Non-pigmented ciliary epithelial cell (primary cell): ENCODE measurements around the gene TMEM63C.

ENCODE experiments used
- DNase-seq: peaks from one replicate; pipeline ENCODE4 v3.0.0-alpha.2; 2010; ENCODE audit warnings: low read depth

Gene TMEM63C, protein sequence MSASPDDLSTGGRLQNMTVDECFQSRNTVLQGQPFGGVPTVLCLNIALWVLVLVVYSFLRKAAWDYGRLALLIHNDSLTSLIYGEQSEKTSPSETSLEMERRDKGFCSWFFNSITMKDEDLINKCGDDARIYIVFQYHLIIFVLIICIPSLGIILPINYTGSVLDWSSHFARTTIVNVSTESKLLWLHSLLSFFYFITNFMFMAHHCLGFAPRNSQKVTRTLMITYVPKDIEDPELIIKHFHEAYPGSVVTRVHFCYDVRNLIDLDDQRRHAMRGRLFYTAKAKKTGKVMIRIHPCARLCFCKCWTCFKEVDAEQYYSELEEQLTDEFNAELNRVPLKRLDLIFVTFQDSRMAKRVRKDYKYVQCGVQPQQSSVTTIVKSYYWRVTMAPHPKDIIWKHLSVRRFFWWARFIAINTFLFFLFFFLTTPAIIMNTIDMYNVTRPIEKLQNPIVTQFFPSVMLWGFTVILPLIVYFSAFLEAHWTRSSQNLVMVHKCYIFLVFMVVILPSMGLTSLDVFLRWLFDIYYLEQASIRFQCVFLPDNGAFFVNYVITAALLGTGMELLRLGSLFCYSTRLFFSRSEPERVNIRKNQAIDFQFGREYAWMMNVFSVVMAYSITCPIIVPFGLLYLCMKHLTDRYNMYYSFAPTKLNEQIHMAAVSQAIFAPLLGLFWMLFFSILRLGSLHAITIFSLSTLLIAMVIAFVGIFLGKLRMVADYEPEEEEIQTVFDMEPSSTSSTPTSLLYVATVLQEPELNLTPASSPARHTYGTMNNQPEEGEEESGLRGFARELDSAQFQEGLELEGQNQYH

DNA sequence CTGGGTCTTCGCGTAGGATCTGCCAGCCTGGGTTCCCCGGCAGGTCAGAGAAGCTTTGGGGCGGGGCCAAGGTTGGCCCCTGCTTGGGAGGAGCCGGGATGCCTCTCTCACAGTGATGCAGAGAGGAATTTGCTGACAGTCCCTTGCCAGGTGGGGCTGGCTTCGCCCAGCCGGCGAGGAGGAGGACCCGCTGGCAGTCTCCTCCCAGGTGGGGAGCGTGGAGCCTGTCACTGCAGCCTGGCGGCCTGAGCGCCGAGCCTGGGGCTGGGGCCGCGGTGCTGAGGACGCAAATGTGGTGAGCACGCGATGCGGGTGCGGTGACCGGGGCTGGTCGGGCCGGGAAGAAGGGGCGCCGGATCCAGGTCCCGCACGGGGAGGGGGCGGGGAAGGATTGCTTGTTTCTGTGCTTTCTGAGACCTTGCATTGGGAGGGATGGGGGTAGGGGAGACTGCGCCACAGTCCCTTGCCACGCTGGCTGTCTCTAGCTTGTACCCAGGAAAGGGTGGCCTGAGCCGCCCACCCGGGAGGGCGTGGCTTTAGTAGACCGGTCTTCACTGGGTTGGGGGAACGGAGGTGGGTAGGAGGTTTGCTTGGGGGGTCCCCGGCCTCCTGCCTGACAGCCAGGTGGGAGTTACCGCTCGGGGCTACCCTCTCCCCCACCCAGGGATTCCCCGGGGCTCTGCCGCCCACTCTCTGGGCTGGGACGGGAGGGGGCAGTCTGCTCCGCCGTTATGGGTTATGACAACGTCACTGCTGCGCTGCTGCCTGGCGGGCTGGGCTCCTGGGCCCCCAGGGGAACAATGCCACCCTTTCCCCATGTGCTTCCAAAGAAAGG is at the start of gene TMEM63C:
TMEM63C (plus strand) TSS at position 196 of the 835 bp plus-strand sequence. CDS start 37,016 bp downstream, outside the sequence.
- DNase-seq: no peak

DNA sequence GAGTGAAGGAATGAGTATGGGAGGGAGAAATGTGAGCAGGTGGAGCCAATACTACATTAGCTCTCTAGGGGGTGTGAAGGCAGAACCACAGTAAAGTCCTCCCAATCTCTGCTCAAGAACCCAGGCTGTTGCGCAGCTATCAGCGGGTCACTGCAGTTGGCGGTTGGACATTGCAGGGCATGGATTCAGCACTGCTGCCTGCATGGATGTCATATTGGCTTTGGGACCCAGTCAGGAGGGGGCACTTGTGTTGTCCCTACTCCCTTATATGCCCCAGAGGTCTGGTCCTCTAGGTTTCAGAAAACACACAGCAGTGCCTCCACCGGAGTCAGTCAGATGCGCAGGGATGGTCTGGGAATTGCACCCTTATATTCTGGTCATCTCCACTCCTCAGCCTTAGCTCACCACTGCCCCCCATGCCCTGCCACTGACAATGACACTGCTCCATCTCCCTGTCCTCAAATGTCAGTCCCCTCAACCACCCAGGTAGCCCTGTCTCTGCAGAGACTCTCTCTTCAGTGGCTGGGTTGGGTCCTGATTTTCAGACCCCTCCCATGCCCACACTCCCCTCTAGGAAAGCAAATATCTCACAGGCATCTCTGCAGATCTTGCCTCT is 49.6 kb upstream of the TMEM63C start:
- DNase-seq: no peak

DNA sequence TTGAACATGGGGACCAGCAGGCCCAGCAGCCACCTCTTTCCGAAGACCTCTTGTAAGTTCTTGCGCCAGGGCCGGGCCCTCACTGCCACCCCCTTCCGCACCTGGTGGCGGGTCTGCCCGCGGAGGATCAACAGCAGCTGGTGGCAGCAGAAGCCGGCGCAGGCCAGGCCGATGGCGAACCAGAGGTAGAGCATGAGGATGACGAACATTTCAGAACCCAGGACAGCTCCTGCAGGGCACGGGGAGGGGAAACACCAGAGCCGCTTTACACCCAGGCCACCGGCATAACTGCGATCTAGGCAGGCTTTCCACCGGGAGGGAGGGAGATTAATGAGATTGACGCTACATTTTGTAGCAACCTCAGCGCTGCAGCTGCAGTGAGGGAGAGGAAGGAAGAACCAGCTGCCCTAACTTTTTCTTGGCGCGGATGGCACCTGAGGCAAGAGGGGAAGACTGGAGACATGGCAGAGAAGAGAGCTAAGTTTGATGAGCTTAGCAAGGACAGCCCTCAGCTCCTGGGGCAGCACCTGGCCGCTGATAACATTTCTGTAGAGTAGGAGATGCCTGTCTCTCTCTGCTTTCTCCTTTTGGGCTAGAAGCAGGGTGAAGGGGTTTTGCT is 47.8 kb upstream of the TMEM63C start:
- DNase-seq: no peak

DNA sequence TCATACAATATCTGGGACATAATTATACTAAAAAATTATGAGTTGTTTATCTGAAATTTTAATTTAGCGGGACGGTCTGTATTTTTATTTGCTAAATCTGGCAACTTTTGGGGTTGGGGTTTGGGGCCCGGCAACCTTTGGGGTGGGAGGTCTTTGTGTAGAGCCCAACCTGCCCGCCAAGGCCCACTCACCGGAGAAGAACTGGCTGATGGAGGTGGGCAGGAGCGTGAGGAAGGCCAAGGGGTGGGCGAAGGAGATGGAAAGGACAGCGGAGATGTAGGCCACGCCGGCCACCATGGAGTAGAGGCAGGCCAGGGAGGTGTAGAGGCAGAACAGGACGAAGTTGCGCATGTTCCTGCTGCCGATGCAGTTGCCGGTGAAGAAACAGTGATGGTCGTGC is 42.6 kb upstream of the TMEM63C start:
- no peak for DNase-seq

DNA sequence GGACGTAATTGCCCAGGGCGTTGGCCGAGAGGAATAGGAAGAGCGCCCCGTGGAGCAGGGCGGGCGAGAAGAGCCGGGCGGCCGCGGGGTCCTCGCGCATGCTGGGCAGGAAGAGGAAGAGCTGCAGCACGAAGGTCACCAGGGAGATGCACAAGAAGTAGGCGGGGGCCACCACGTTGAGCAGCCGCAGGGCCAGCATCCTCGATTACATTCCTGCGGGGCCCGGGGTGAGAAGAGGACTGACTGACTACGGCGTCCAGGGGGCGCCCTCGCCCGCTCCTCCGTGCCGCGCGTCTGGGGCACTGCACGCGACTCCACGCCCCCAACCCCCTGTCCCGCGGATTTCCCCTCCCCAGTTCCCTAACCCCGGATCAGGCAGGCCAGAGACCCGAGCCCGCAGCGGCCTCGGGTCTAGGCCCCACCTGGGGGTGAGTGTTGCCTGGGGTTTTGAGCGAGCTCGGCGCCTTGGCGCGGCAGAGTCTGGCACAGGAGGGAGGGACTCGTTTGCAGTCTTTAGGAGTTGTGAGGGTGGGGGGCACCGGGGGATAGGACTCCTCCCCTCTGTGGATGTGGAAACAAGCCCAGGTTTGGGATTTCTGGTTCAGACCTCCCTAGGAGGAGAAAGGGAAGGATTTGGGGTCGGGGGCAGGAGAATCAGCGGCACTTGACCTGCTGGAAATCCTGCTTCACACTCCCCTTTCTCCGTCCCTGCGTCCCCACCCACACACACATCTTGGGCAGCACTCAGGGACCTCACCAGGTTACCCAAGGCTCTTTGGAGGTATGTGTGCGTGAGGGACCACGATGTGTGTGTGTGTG is 41.8 kb upstream of the TMEM63C start:
- no peak for DNase-seq

DNA sequence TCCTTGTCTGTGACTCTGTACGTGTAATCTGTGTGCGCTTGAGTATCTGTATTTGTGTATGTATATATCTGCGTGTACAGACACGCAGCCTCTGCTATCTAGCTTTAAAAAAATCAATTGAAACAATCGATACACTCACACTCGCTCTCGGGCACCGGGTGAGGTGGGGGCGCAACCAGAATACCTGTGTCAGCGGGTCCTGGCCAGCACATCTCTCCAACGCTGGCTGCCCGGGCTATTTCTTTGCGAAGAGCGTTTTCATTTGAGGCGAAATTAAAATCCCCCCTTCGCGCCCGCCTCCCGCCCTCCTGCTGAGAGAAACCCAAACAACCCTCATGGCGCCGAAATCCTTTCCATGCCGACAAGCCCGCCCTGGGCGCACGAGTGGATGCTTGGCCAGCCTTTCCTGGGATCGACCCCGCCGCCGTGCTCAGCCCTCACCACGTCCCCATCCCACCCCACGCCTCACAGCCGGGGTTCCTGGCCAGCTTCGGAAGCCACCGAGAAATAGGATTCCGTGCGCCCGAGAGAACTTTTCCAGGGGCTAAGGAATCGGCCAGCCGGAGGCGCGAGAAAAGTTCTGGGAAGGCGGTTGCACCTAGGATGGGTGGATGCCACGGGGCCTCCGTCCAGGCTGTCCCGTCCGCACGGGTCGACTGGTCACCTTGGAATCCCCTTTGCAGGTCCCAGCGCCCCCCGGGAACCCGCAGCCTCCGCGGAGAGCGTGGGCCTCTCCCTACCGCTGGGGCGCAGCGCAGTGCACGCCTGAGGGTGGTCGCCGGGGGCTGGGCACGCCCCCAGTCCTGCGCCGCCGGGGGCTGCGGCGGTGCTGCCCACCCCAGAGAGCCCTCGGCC is 41.0 kb upstream of the TMEM63C start:
- no peak for DNase-seq

DNA sequence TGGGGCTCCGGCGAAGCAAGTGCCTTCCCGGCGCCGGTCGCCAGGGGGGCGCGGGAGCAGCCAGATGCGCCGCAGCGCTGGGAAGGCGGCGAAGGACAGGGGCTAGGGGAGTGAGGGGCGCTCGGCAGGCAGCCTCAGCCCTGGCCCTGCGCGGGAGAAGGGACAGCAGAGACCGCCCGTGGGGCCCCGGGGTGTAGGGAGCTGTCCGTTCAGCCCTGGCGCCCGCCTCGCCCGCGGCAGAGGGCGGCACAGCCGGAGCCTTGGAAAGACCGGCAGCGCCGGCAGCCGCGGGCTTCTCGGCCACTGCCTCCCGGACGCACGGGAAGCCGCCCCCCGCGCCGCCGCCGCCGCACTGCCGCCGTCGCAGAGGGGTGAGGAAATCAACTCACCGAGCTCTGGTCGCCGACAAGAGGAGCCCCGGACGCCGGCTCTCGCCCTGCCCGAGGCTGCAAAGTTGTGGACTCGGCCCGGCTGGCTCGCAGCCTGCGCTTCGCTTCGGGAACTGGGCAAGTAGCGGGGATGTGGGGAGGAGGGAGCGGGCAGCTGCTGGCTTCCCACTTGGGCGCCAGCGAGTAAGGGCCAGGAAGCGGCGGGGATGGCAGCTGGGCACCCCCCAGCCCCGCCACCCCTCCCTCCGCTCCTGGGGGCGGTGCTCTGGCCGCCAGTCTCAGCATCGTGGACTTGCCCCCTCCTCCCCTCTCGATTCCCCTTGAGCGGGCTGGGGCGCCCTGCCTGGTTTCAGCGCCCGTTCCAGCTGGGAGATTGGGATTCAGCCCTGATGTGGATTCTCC is 40.2 kb upstream of the TMEM63C start, which contains the start of gene ZDHHC22:
ZDHHC22 (minus strand) TSS at position 578 of the 791 bp plus-strand sequence. CDS start 2,053 bp downstream, outside the sequence.
- DNase-seq: no peak

DNA sequence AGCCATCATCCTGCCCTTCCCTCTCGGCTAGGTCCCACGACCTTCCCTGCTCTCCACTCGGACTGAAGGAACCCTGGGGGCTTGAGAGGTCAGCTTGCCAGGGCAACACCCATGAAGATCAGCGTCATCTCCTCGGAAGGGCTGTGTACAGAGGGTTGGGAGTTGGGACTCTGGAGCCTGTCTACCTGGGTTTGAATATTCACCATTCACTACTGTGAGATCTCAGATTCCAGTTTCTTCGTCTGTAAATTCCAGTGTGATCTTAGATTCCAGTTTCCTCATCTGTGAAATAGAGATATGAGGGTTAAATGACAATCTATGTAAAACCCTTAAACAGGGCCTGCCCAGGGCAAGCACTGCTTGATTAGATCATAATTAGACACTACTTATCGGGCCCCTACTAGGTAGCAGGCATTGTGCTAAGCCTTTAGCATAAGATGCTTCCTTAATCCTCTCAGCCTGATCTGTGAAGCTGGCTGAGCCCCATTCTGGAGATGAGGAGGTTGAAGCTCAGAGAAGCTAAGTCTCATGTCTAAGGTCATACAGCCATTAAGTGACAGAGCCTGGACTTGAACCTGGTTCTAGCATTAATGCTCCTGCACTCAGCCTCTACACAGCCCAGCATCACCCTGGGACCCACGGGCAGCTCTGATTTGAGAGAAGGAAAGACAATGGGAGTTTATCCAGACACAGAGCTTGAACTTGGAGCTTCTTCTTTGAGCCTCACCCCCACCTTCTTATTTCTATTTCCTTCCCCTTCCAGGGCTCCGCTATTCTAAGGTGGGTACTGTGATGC is 39.4 kb upstream of the TMEM63C start:
- DNase-seq: no peak

DNA sequence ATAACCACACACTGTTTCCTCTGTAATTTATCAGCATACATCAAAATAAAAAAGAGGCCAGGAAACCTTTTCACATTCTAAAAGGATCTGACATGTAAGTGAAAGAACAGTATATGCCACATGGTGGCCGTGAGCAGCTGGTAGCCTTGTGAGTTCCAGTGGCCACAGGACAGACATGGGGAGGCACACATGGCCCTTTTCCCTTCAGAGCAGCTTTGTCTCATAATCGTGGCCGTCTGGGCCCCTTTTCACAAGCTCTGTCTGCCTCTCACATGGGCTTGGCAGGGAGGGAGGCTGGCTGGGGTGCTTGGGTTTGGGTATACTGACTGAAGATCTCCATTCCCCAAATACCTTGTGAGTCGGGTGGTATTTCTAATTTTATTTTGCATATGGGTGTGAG is 38.5 kb upstream of the TMEM63C start:
- DNase-seq: no peak

DNA sequence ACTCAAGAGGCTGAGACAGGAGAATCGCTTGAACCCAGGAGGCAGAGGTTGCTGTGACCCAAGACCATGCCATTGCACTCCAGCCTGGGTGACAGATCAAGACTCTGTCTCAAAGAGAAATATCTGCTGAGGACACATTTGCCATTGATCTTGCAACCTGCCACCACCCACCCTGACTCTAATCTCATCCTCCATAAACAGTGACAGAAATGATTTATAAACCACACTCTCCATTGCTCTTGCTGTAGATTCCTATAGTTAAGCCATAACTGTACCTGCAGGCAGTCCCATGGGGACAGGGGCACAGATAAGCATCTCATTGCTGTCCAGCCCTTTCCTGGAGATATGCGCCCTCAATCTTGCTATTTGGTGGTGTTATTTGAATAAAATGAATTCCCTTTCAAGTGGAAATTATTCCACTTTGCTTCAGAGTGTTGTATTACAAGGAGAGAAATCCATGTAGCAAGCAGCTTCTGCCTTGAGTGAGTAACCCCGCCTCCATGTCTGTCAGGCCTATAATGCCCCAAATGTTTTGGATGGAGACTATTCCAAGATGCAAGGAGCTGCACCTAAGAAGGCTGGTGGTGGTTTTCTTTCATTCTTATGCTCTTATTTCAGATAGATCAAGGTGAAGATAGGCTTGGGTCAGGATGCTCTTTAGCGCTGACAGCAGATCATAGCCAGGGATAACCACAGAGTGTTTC is 37.0 kb upstream of the TMEM63C start:
- no peak for DNase-seq

DNA sequence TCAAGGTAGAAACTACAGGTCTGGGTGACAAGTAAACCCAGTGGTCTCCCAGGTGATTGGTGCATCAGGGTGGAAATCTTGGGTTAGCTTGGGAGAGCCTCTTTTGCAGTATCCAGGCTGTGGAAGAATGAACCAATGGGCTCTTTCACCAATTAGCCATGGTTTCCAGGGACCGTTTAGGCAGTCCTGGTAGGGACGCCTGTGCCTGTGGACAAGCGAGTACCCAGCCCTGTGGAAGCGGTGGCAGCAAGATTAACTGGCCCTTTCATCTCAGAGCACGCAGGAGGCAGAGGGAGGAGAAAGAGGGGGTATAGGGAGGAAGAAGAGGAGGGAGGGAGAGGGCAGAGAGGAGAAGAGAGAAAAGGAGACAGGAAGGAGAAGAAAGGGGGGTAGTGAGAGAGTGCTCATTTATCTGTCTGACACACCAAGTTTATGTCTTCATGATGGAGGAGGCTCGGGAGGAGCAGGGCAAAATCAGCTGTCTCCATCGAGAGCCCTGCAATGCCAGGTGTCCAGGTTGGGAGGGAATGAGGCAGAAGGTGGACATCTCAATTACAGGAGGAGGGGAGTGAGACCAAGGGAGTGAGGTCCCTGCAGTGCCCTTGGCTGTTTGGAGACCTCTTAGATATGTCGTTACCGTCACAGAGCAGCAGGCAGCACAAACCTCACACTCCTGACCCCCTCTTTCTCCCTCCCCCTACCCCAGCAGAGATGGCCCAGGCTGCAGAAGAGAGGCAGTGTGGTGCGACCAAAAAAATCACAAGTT is 35.4 kb upstream of the TMEM63C start:
- no peak for DNase-seq

DNA sequence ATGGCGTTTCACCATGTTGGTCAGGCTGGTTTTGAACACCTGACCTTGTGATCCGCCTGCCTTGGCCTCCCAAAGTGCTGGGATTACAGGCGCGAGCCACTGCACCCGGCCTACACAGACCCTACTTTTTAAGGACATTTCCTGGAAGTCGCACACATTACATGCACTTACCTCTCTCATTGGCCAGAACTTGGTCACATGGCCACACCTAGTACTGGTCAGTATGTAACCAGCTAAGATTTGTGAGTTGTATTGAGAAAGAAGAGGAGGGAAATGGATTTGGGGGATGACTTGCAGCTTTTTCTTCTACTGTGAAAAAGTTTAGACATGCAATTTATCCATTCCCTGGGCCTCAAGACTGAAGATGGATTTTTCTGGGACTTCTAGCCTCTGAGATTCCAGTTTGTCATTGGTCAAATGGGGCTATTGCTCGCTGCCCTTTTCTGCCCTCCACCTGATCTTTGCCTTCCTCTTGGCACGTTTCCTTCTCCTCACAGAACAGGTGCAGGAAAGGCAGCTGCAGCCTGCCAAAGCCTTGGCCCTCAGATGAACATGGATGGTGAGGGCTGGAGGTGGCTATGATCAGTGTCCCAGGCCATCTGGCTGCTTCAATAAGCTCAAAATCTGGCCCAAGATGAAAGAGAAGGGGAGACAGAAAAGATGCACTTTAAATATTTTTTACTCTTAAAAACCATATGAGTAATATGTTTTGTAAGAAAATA is 32.9 kb upstream of the TMEM63C start:
- DNase-seq: no peak

DNA sequence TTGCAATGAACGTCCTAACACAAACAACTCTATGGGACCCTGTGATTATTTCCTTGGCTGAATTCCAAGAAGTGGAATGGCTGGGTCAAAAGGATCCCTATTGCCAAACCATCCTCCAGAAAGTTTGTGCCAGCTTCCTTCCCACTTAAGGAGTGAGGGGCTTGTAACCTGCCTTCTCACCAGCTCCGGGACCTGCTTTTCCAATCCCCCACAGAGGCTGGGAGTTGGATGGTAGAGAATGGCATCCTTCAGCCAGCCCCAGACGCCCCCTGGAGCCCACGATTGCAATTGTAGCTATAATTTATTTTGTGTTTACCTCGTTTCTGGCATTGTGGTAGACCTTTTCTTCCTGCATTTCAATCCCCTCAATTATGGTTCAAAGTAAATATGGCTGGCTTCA is 30.4 kb upstream of the TMEM63C start:
- no peak for DNase-seq

DNA sequence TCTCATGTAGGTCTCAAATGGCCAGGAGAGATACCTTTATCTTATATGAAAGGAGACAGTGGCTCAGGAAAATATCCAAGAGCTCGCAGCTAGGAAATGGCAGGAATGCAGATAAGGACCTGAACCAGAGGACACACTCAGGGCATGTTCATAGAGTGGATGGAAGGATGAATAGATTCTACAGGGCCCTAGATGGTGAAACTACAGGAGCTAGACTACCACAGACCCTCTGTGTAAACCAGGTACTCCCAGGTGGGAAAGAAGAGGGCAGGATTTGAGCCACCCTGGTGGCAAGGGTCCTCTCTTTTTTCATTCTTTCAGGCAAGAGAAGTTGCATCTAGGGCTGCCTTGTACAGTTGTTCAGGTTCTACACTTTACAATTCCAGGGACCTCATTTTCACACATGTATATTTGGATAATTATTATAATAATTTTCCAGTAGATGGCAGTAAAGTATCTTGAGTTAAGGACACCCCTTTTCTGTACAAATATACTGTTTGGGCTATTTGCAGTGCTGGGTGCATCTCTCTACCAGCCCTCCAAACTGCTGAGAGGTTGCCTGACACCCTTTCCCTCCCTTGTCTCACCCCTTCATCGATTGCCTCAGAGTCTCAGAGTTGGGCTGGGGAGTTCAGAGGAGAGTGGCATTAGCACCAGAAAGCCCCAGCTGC is 29.5 kb upstream of the TMEM63C start:
- no peak for DNase-seq

DNA sequence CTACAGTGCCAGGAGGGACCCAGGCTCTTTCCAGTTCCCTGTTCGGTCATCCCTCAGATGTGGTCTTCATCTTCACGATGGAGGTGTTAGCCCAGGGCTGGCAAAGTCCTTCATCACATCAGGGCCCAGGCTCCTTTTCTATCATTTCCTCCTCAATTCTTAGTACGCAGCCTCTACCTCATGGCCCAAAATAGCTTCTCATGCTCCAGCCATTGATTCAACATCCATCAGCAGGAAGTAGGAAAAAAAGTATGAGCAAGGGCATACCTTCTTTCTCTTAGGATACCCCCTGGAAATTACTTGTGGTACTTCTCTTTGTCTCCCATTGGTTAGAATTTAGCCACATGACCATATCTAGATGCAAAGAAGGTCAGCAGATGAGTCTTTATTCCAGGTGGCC is 27.8 kb upstream of the TMEM63C start:
- no peak for DNase-seq
